Ovary (tissue), 3 donors: ENCODE results near the gene FBP2.

Experiments
- EP300 ChIP-seq: sonication (generic); formaldehyde crosslinking; IDR thresholded peaks from one replicate; pipeline ENCODE4 v1.6.1; 2017; ENCODE audit warnings: antibody characterized with exemption
- POLR2A ChIP-seq: fragments of 450-650 bp; IDR thresholded peaks from one replicate; pipeline ENCODE4 v1.6.1; 2017; ENCODE audit warnings: antibody characterized with exemption, mild to moderate bottlenecking, moderate library complexity
- TF ChIP-seq, protein P1 (sequence below), 3 donors: fragments of 450-650 bp in 2 of 3; fragments of 200-600 bp in 1 of 3; IDR thresholded peaks; one replicate each; pipeline versions ENCODE4 v1.5.1 to v1.8.0; 2016 to 2022; ENCODE audit warnings: antibody characterized with exemption in 3 of 3, mild to moderate bottlenecking in 1 of 3
- donor health status: DM: no; HTN: no; CAD: no.

DNA sequence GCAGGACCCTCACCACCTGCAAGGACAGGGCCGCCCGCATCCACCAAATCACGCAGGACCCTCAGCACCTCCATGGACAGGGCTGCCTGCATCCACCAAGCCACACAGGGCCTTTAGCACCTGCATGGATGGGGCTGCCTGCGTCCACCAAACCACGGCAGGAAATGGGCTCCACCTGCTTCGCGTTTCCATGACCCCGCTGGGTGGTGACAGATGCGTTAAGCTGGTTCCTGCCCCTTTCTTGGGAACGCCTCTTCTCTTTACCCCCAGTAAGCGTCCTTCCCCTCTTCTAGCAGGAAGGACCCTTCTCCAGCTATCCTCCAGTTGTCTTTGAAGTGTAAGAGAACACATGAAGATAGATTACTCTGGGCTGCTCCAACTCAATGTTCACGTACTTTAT lies 32.2 kb upstream of the FBP2 start:
- TF ChIP-seq, protein P1, sequence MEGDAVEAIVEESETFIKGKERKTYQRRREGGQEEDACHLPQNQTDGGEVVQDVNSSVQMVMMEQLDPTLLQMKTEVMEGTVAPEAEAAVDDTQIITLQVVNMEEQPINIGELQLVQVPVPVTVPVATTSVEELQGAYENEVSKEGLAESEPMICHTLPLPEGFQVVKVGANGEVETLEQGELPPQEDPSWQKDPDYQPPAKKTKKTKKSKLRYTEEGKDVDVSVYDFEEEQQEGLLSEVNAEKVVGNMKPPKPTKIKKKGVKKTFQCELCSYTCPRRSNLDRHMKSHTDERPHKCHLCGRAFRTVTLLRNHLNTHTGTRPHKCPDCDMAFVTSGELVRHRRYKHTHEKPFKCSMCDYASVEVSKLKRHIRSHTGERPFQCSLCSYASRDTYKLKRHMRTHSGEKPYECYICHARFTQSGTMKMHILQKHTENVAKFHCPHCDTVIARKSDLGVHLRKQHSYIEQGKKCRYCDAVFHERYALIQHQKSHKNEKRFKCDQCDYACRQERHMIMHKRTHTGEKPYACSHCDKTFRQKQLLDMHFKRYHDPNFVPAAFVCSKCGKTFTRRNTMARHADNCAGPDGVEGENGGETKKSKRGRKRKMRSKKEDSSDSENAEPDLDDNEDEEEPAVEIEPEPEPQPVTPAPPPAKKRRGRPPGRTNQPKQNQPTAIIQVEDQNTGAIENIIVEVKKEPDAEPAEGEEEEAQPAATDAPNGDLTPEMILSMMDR (IDR thresholded peaks at IDR 0.05): no peak
- no peak for TF ChIP-seq POLR2A
- no peak for TF ChIP-seq EP300
